Spleen (tissue), 7 donors: ENCODE measurements around the gene MMP17.

ENCODE experiments used
- CTCF ChIP-seq, 11 experiments: fragments of 200-600 bp in 7 of 11; fragments of 450-650 bp in 4 of 11; sonication (generic) in 4 of 11; IDR thresholded peaks in 8 of 11; conservative IDR thresholded peaks in 3 of 11; 1 replicate in 7 of 11; 2 replicates in 4 of 11; pipeline versions ENCODE4 v1.4.0 to v1.8.0; 2016 to 2021; ENCODE audit warnings: antibody characterized with exemption in 11 of 11, inconsistent platforms in 4 of 11, mild to moderate bottlenecking in 1 of 11
- POLR2A ChIP-seq, 3 donors: fragments of 450-650 bp; IDR thresholded peaks; one replicate each; pipeline ENCODE4 v1.5.1; 2017; ENCODE audit warnings: antibody characterized with exemption in 3 of 3, mild to moderate bottlenecking in 1 of 3
- POLR2AphosphoS5 ChIP-seq, 3 donors: sonication (generic); formaldehyde crosslinking; IDR thresholded peaks; one replicate each; pipeline ENCODE4 v1.5.1; 2017; ENCODE audit warnings: antibody characterized with exemption in 3 of 3
- donor health status: DM: no; HTN: no; CAD: no; lungs with moderate emphysema.
- donor health status: DM: no; HTN: no; CAD: no.
- donor health status: DM: no; HTN: no; CAD: no.

DNA sequence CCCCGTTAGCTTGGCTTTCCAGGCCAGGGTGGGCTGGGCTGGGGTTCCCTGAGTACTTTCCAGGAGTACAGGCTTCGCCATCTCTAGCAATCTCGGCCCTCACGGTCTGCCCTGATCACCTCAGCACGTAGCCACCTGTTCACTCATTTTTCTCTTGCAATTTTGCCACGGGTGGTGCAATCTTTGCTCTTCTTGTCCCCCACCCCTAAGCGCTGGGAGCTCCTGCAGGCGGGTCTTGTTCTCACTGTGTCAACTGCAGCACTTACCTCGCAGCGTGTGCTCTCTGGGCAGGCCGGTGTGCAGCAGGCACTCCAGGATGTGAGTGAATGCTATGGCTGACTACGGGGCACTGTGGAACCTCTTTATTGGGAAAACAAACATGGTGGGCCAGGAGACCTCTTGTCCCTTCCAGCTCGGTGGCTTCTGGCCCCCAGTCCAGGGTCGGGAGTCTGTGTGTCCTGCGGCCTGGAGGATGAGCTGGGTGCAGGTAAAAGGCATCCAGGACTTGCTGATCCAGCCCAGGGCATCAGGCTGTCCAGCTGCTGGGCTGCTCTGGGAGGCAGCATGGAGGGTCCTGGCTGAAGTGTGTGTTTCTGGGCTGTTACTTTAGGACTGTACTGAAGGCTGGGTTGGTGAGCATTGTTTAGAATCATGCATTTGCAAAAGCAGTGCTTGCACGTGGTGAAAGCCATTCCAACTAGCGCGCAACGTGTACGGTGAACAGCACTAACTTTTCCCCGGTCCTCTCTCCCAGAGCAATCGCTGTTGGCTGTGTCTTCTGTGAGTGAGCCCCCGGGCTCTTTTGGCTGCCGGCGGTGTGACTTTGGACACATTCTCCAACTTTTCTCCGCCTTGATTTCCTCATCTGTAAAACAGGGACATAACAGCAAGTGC lies 64.8 kb downstream of the MMP17 start:
- TF ChIP-seq POLR2A (IDR thresholded peaks at IDR 0.05) (no peak), CTCF (IDR thresholded peaks at IDR 0.05 in 8 of 11, conservative IDR thresholded peaks at IDR 0.05 in 3 of 11) (no peak), POLR2AphosphoS5 (IDR thresholded peaks at IDR 0.05) (no peak)
